PC-9 (cell line): Measurements from ENCODE around the gene CYP2R1. TPM values are rescaled to one million over a fixed set of nuclear protein-coding genes. Genes with fewer than 3 reads are reported as not detected.

Experiments
- BruUV-seq: library from RNA; stranded (reverse); fragments of 400-500 nt; replicated peaks from 2 replicates; lab custom pipeline; 2021; lab: Mats Ljungman, UMichigan
- CTCF ChIA-PET: fragments of 300-600 bp; sonication (Branson Sonifier 250); formaldehyde crosslinking; loops from one replicate; lab custom pipeline; 2022; ENCODE audit warnings: antibody characterized with exemption; lab: Charles Lee
- POLR2A ChIA-PET: fragments of 300-600 bp; sonication (Branson Sonifier 250); formaldehyde crosslinking; loops from one replicate; lab custom pipeline; 2022; ENCODE audit warnings: antibody characterized with exemption; ENCODE audit not compliant: unreplicated experiment; lab: Charles Lee
- DNase-seq, 2 experiments: peaks; one replicate each; pipeline versions ENCODE4 v3.0.0 to v3.0.0-alpha.2; 2015 to 2022; ENCODE audit warnings: mixed read lengths in 1 of 2
- H2AFZ ChIP-seq: fragments of 200-600 bp; sonication (generic); 2 replicates; pipeline ENCODE4 v1.8.1; 2017; ENCODE audit warnings: antibody characterized with exemption
- H3F3A ChIP-seq: fragments of 200-600 bp; sonication (generic); 2 replicates; pipeline ENCODE4 v1.8.1; 2017; ENCODE audit warnings: antibody characterized with exemption, mild to moderate bottlenecking, low read depth; ENCODE audit not compliant: insufficient read depth
- H3K27ac ChIP-seq: fragments of 200-600 bp; sonication (generic); 2 replicates; pipeline ENCODE4 v1.6.1; 2016; ENCODE audit warnings: mixed run types
- H3K27me3 ChIP-seq: fragments of 200-600 bp; sonication (generic); 2 replicates; pipeline ENCODE4 v1.6.1; 2016; ENCODE audit warnings: low read depth, mixed run types; ENCODE audit not compliant: insufficient read depth
- H3K36me3 ChIP-seq: fragments of 200-600 bp; sonication (generic); 2 replicates; pipeline ENCODE4 v1.6.1; 2016; ENCODE audit warnings: low read depth, mixed run types
- H3K4me1 ChIP-seq: fragments of 200-600 bp; sonication (generic); replicated peaks from 2 replicates; pipeline ENCODE4 v1.6.1; 2016; ENCODE audit warnings: mixed run types; ENCODE audit not compliant: insufficient read depth
- H3K4me2 ChIP-seq: fragments of 200-600 bp; sonication (generic); 2 replicates; pipeline ENCODE4 v1.6.1; 2017; ENCODE audit warnings: mixed run types
- H3K4me3 ChIP-seq: fragments of 200-600 bp; sonication (generic); 2 replicates; pipeline ENCODE4 v1.6.1; 2016; ENCODE audit warnings: mixed run types
- H3K79me2 ChIP-seq: fragments of 200-600 bp; sonication (generic); 2 replicates; pipeline ENCODE4 v1.6.1; 2017; ENCODE audit warnings: low read depth, mixed run types
- H3K9me2 ChIP-seq: fragments of 200-600 bp; sonication (generic); 2 replicates; pipeline ENCODE4 v1.8.1; 2017; ENCODE audit warnings: mild to moderate bottlenecking; ENCODE audit not compliant: insufficient read depth
- H3K9me3 ChIP-seq: fragments of 200-600 bp; sonication (generic); 2 replicates; pipeline ENCODE4 v1.8.1; 2016; ENCODE audit warnings: low read depth; ENCODE audit not compliant: insufficient read depth
- H4K20me1 ChIP-seq: fragments of 200-600 bp; sonication (generic); 2 replicates; pipeline ENCODE4 v1.8.1; 2017; ENCODE audit not compliant: insufficient read depth
- CTCF ChIP-seq: fragments of 200-600 bp; sonication (generic); conservative IDR thresholded peaks from 2 replicates; pipeline ENCODE4 v1.6.1; 2017; ENCODE audit warnings: mixed run types, antibody characterized with exemption, mild to moderate bottlenecking, moderate library complexity
- EZH2 ChIP-seq: fragments of 200-600 bp; sonication (generic); IDR thresholded peaks from 2 replicates; pipeline ENCODE4 v1.8.0; 2017; ENCODE audit warnings: antibody characterized with exemption, low read depth
- intact Hi-C: fragments of 100-400 bp; cut with micrococcal nuclease; formaldehyde crosslinking; loops from one replicate; pipeline ENCODE4 v1.10.0; 2022; ENCODE audit not compliant: unreplicated experiment
- total RNA-seq: library from RNA; stranded (reverse); gene quantifications from 2 replicates; pipeline ENCODE4 v1.2.3, GENCODE V29; 2021

CYP2R1 gene
- total RNA-seq, 1 experiment from 2014 or later, result 7.2 TPM

GRCh38 chr11:14924318-14924717 is 32.3 kb upstream of the CYP2R1 start:
- ChIA-PET POLR2A (no interaction called here), CTCF (interaction anchor here (0.6 kb wide), 1 partner anchor 24 kb away, joined by 3 read pairs; no protein-coding TSS in a partner anchor)
- H3F3A ChIP-seq, result no peaks in the 10 kb centered on the region
- no peaks in the 10 kb centered on the region for H3K79me2 ChIP-seq
- TF ChIP-seq EZH2, result no peak
- no peak for TF ChIP-seq CTCF
- no TSS peak for BruUV-seq
- no peaks in the 10 kb centered on the region for H3K9me2 ChIP-seq
- no peaks in the 10 kb centered on the region for H3K36me3 ChIP-seq
- intact Hi-C loops, result no loop called here
- no peaks in the 10 kb centered on the region for H4K20me1 ChIP-seq
- H3K4me2 ChIP-seq, result no peak overlapping the region
- no peak overlapping the region for H2AFZ ChIP-seq
- no peaks in the 10 kb centered on the region for H3K9me3 ChIP-seq
- no peak overlapping the region for H3K4me3 ChIP-seq
- no peak overlapping the region for H3K27ac ChIP-seq
- no peaks in the 10 kb centered on the region for H3K4me1 ChIP-seq
- DNase-seq, result no peak
- no peaks in the 10 kb centered on the region for H3K27me3 ChIP-seq

- Histone ChIP-seq H2AFZ (no peak overlapping the region), H3F3A (no peaks in the 10 kb centered on the region), H3K9me2 (no peaks in the 10 kb centered on the region), H3K9me3 (no peaks in the 10 kb centered on the region), H3K79me2 (no peaks in the 10 kb centered on the region), H3K27ac (no peak overlapping the region), H3K27me3 (no peaks in the 10 kb centered on the region), H3K4me2 (no peak overlapping the region), H3K36me3 (no peaks in the 10 kb centered on the region), H3K4me1 (no peaks in the 10 kb centered on the region), H4K20me1 (no peaks in the 10 kb centered on the region), H3K4me3 (no peak overlapping the region)
- DNase-seq, result no peak
- BruUV-seq, result no TSS peak
- TF ChIP-seq CTCF, result no peak
- TF ChIP-seq EZH2, result no peak
- POLR2A ChIA-PET, result no interaction called here
- intact Hi-C loops, result no loop called here
- CTCF ChIA-PET, result no interaction called here
Measured at GRCh38 chr11:14916403-14916802, 24.4 kb upstream of the CYP2R1 start.

GRCh38 chr11:14914536-14914935 is 22.5 kb upstream of the CYP2R1 start:
- no peaks in the 10 kb centered on the region for H3F3A ChIP-seq
- POLR2A ChIA-PET, result no interaction called here
- CTCF ChIA-PET, result no interaction called here
- no peak overlapping the region for H3K4me3 ChIP-seq
- no peaks in the 10 kb centered on the region for H3K79me2 ChIP-seq
- no TSS peak for BruUV-seq
- no peak overlapping the region for H3K27ac ChIP-seq
- no peak for DNase-seq
- H2AFZ ChIP-seq, result no peak overlapping the region; the same call in 1 of the 2 replicates
- intact Hi-C loops, result no loop called here
- no peak overlapping the region for H3K4me2 ChIP-seq
- no peaks in the 10 kb centered on the region for H3K27me3 ChIP-seq
- no peaks in the 10 kb centered on the region for H3K9me3 ChIP-seq
- H3K4me1 ChIP-seq, result no peaks in the 10 kb centered on the region
- H4K20me1 ChIP-seq, result no peaks in the 10 kb centered on the region
- TF ChIP-seq EZH2, result no peak
- no peak for TF ChIP-seq CTCF
- H3K9me2 ChIP-seq, result no peaks in the 10 kb centered on the region
- no peaks in the 10 kb centered on the region for H3K36me3 ChIP-seq
